Measurements from ENCODE around the gene HSD17B1.

DNA sequence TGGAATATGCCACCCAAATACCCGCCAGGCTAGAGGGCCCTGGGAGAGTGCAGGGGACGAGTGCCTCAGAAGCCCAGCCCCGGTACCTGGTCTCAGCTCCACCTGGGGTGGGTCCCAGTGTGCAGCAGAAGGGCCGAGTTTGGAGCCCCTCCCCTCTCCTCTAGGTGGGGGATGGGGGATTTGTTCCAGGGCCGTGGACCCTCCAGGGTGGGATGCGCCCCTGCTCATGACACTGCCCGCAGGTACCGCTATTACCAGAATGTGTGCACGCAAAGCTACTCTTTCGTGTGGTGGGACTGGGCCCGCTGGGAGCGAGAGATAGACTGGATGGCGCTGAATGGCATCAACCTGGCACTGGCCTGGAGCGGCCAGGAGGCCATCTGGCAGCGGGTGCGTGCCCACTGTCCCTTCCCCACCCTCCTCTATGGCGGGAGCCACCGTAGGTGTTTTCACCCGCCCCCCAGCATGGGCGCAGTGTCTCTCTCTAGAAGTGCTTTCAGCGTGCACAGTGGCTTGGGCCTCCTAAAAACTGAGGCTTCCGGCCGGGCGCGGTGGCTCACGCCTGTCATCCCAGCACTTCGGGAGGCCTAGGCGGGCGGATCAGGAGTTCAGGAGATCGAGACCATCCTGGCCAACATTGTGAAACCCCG is 15.4 kb upstream of the HSD17B1 start:
- TF ChIP-seq, protein P1, sequence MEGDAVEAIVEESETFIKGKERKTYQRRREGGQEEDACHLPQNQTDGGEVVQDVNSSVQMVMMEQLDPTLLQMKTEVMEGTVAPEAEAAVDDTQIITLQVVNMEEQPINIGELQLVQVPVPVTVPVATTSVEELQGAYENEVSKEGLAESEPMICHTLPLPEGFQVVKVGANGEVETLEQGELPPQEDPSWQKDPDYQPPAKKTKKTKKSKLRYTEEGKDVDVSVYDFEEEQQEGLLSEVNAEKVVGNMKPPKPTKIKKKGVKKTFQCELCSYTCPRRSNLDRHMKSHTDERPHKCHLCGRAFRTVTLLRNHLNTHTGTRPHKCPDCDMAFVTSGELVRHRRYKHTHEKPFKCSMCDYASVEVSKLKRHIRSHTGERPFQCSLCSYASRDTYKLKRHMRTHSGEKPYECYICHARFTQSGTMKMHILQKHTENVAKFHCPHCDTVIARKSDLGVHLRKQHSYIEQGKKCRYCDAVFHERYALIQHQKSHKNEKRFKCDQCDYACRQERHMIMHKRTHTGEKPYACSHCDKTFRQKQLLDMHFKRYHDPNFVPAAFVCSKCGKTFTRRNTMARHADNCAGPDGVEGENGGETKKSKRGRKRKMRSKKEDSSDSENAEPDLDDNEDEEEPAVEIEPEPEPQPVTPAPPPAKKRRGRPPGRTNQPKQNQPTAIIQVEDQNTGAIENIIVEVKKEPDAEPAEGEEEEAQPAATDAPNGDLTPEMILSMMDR (IDR thresholded peaks at IDR 0.05; ENCODE audit: low read depth, low read length) = no peak
- no peak for TF ChIP-seq EZH2phosphoT487 (IDR thresholded peaks at IDR 0.05; ENCODE audit: low read depth)
